ENCODE data around the gene CDAN1. TPM values are rescaled to one million over a fixed set of nuclear protein-coding genes. Genes with fewer than 3 reads are reported as not detected.
A peak's percentile ranks its signal among the peaks of the same experiment; 100 is the strongest.
"Not testable (repeated sequence)": the region's sequence is repeated elsewhere in the genome, so short reads cannot be mapped to it uniquely, and the experiment has no call there.

CDAN1 gene
- total and polyA plus RNA-seq, 2 experiments from 2014 or later = 16.6 to 20.9 TPM

DNA sequence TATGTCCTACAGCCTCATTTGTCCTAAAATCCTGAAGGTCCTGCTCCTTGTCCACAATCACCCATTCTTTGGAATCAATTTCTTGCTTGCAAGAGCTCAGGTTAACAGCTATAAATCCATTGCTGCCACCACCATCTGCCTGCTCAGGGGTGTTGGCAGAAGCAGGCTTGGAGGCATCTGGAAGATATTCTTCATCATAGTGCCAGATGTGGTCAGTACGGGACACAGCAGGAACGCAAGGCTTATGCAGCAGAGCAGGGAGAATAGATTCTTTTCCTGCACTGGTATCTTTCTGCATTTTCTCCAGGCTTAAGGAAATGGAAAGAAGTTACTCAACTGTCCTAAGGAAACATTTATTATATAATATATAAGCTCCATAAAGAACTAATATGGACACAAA is 38.5 kb upstream of the CDAN1 start:
- no peak for DNase-seq (ENCODE audit: low read depth in 1 of 2, low spot score in 1 of 2)
- H3K4me1 ChIP-seq (ENCODE audit: low read depth) = no peaks in the 10 kb centered on the region
- TF ChIP-seq, protein P1, sequence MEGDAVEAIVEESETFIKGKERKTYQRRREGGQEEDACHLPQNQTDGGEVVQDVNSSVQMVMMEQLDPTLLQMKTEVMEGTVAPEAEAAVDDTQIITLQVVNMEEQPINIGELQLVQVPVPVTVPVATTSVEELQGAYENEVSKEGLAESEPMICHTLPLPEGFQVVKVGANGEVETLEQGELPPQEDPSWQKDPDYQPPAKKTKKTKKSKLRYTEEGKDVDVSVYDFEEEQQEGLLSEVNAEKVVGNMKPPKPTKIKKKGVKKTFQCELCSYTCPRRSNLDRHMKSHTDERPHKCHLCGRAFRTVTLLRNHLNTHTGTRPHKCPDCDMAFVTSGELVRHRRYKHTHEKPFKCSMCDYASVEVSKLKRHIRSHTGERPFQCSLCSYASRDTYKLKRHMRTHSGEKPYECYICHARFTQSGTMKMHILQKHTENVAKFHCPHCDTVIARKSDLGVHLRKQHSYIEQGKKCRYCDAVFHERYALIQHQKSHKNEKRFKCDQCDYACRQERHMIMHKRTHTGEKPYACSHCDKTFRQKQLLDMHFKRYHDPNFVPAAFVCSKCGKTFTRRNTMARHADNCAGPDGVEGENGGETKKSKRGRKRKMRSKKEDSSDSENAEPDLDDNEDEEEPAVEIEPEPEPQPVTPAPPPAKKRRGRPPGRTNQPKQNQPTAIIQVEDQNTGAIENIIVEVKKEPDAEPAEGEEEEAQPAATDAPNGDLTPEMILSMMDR (IDR thresholded peaks at IDR 0.05; ENCODE audit: low read depth, low read length) = no peak
- H3K4me3 ChIP-seq = no peak overlapping the region
- H3K9me3 ChIP-seq (ENCODE audit: low read depth) = no peaks in the 10 kb centered on the region
- peaks cover 19% of the 10 kb centered on the region for H3K36me3 ChIP-seq
- no peaks in the 10 kb centered on the region for H3K27me3 ChIP-seq
- H3K27ac ChIP-seq = no peak overlapping the region

DNA sequence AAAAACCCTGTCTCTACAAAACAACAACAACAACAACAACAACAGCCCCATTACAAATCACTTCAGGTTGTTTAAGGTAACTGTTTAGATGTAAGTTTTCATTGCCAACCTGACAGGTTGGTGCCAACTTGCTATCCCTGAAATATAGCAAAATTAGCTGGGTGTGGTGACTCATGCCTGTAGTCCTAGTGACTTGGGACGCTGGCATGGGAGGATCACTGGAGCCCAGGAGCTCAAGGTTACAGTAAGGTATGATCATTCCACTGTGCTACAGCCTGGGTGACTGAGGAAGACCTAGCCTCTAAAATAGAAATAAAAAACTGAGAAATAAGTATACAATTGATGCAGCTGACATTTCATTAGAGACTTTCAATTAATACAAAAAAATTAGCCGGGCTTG is 36.0 kb upstream of the CDAN1 start:
- TF ChIP-seq, protein P1 (IDR thresholded peaks at IDR 0.05; ENCODE audit: low read depth, low read length) = no peak
- no peak overlapping the region for H3K4me3 ChIP-seq
- DNase-seq (ENCODE audit: low read depth in 1 of 2, low spot score in 1 of 2) = no peak
- H3K27me3 ChIP-seq = no peaks in the 10 kb centered on the region
- H3K27ac ChIP-seq = no peak overlapping the region
- H3K4me1 ChIP-seq (ENCODE audit: low read depth) = no peaks in the 10 kb centered on the region
- no peaks in the 10 kb centered on the region for H3K9me3 ChIP-seq (ENCODE audit: low read depth)
- peaks cover 19% of the 10 kb centered on the region for H3K36me3 ChIP-seq

DNA sequence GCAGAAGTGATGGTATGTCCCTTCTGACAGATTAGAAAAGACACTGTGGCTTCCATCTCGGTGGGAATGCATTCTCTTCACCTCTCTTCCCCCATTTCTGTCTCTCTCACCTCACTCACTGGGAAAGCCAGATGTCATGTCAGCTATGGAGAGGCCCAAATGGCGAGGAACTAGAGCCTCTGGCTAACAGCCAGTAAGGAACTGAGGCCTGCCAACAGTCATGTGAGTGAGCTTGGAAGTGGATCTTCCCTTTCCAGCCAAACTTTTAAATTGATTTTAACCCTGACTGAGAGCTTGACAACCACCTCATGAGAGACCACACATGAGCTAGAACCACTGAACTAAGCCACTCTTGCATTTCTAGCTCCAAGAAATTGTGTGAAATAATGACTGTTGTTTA is 35.2 kb upstream of the CDAN1 start:
- H3K27ac ChIP-seq = no peak overlapping the region
- H3K27me3 ChIP-seq = no peaks in the 10 kb centered on the region

DNA sequence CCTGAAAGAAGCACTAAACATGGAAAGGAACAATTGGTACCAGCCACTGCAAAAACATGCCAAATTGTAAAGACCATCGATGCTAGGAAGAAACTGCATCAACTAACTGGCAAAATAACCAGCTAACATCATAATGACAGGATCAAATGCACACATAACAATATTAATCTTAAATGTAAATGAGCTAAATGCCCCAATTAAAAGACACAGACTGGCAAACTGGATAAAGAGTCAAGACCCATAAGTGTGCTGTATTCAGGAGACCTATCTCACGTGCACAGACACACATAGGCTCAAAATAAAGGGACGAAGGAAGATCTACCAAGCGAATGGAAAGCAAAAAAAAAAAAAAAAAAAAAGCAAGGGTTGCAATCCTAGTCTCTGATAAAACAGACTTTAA is 29.2 kb upstream of the CDAN1 start:
- not testable (repeated sequence) for H3K27me3 ChIP-seq

More for the DNA sequence above, 35.2 kb upstream of the CDAN1 start:
- no peaks in the 10 kb centered on the region for H3K9me3 ChIP-seq (ENCODE audit: low read depth)
- no peaks in the 10 kb centered on the region for H3K4me1 ChIP-seq (ENCODE audit: low read depth)
- TF ChIP-seq, protein P1 (IDR thresholded peaks at IDR 0.05; ENCODE audit: low read depth, low read length) = no peak
- no peak overlapping the region for H3K4me3 ChIP-seq
- H3K36me3 ChIP-seq = peaks cover 19% of the 10 kb centered on the region
- peak in 1 of 2 donors; percentile 19 for DNase-seq (ENCODE audit: low read depth in 1 of 2, low spot score in 1 of 2)

GRCh38 chr15:42764154-42764731 is 27.3 kb upstream of the CDAN1 start:
- not testable (repeated sequence) for H3K27ac ChIP-seq; DNase-seq (ENCODE audit: low read depth in 1 of 2, low spot score in 1 of 2); H3K4me3 ChIP-seq; H3K36me3 ChIP-seq; H3K4me1 ChIP-seq (ENCODE audit: low read depth); H3K27me3 ChIP-seq; H3K9me3 ChIP-seq (ENCODE audit: low read depth)

More for the DNA sequence above, 29.2 kb upstream of the CDAN1 start:
- not testable (repeated sequence) for H3K27ac ChIP-seq; H3K9me3 ChIP-seq (ENCODE audit: low read depth); DNase-seq (ENCODE audit: low read depth in 1 of 2, low spot score in 1 of 2); H3K4me3 ChIP-seq; H3K36me3 ChIP-seq; H3K4me1 ChIP-seq (ENCODE audit: low read depth)

DNA sequence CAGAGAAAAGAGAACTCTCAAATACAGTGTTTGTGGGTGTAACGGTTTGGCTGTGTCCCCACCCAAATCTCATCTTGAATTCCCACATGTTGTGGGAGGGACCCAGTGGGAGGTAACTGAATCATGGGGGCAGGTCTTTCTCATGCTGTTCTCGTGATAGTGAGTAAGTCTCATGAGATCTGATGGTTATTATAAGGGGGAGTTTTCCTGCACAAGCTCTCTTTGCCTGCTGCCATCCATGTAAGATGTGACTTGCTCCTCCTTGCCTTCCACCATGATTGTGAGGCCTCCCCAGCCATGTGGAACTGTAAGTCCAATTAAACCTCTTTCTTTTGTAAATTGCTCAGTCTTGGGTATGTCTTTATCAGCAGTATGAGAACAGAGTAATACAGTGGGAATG is 24.9 kb upstream of the CDAN1 start:
- H3K27me3 ChIP-seq; H3K27ac ChIP-seq; H3K36me3 ChIP-seq; H3K4me3 ChIP-seq; H3K4me1 ChIP-seq (ENCODE audit: low read depth); DNase-seq (ENCODE audit: low read depth in 1 of 2, low spot score in 1 of 2); H3K9me3 ChIP-seq (ENCODE audit: low read depth): not testable (repeated sequence)

GRCh38 chr15:42760759-42761158 is 23.8 kb upstream of the CDAN1 start:
- DNase-seq (ENCODE audit: low read depth in 1 of 2, low spot score in 1 of 2) = no peak
- H3K27me3 ChIP-seq = no peaks in the 10 kb centered on the region
- H3K9me3 ChIP-seq (ENCODE audit: low read depth) = no peaks in the 10 kb centered on the region
- H3K4me1 ChIP-seq (ENCODE audit: low read depth) = no peaks in the 10 kb centered on the region
- no peak overlapping the region for H3K27ac ChIP-seq
- no peaks in the 10 kb centered on the region for H3K36me3 ChIP-seq
- H3K4me3 ChIP-seq = no peak overlapping the region
- TF ChIP-seq, protein P1 (IDR thresholded peaks at IDR 0.05; ENCODE audit: low read depth, low read length) = no peak

Data from cardiac muscle cell (in vitro differentiated cells and primary cell).